ENCODE measurements around the gene CABLES1.

CABLES1 gene

DNA sequence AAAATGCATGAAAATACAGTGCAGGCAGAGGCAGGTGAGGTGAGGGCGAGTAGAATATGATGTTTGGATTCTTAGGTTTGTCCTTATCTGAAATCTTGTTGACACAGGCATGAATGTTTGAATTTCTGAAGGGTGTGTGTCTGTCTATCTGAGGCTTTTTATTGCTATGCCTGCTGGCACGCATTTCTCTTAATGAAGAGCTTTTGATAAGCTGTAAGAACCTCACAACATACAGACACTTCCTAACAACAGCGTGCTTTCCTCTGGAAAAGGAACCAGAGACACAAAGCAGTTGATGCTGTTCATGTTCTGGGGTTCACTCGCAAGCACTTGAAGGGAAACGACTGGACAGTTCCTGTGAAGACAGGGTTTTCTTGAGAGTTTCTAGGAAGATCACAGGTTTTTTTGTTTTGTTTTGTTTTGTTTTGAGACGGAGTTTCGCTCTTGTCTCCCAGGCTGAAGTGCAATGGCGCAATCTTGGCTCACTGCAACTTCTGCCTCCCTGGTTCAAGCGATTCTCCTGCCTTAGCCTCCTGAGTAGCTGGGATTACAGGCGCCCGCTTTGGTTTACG, 33.3 kb upstream of the CABLES1 start:
- Histone ChIP-seq H3K4me1 (ENCODE audit: control insufficient read depth, insufficient read depth, low read depth, low read length) (peaks cover 8% of the 10 kb centered on the region), H2BK120ac (ENCODE audit: low read depth, low read length) (no peak overlapping the region), H3K9me3 (ENCODE audit: control insufficient read depth, low read length) (no peaks in the 10 kb centered on the region), H3K23ac (ENCODE audit: low read length in 2 of 2) (no peak overlapping the region), H3K36me3 (ENCODE audit: control insufficient read depth in 1 of 2, insufficient read depth in 2 of 2, low read depth in 1 of 2, low read length in 2 of 2) (no peaks in the 10 kb centered on the region), H2BK5ac (ENCODE audit: low read depth, low read length, poor library complexity, severe bottlenecking) (no peak overlapping the region), H3K27ac (ENCODE audit: low read length, poor library complexity, severe bottlenecking) (no peak overlapping the region), H2BK12ac (ENCODE audit: low read length in 2 of 2) (no peak overlapping the region), H3K4ac (ENCODE audit: low read depth in 1 of 2, low read length in 2 of 2) (no peak overlapping the region), H4K8ac (ENCODE audit: low read length) (no peak overlapping the region), H2BK15ac (ENCODE audit: low read depth, poor library complexity, severe bottlenecking) (no peak overlapping the region), H2AK5ac (ENCODE audit: low read length, severe bottlenecking) (no peak overlapping the region), H2AFZ (ENCODE audit: low read depth, low read length) (no peak overlapping the region), H3K18ac (ENCODE audit: low read depth in 1 of 2, low read length in 2 of 2) (peak overlapping the region in 1 of 2 experiments; percentile 73), H3K79me1 (replicated peaks; ENCODE audit: low read length, poor library complexity, severe bottlenecking) (no peaks in the 10 kb centered on the region), H3K14ac (ENCODE audit: low read length in 2 of 2) (no peak overlapping the region), H3K4me3 (ENCODE audit: insufficient read depth in 1 of 2, low read depth in 1 of 2, low read length in 2 of 2) (no peak overlapping the region), H4K91ac (ENCODE audit: low read length) (no peak overlapping the region), H3K9ac (ENCODE audit: low read length) (no peak overlapping the region), H3K4me2 (ENCODE audit: low read length, poor library complexity, severe bottlenecking) (no peak overlapping the region), H3K27me3 (ENCODE audit: control insufficient read depth in 1 of 2, insufficient read depth in 1 of 2, low read length in 2 of 2) (peaks cover 0 to 8% of the 10 kb centered on the region in 2 experiments)
- WGBS, result 67% methylated on average over 11 of the region's 12 CpGs
- peak; percentile 72 for DNase-seq

DNA sequence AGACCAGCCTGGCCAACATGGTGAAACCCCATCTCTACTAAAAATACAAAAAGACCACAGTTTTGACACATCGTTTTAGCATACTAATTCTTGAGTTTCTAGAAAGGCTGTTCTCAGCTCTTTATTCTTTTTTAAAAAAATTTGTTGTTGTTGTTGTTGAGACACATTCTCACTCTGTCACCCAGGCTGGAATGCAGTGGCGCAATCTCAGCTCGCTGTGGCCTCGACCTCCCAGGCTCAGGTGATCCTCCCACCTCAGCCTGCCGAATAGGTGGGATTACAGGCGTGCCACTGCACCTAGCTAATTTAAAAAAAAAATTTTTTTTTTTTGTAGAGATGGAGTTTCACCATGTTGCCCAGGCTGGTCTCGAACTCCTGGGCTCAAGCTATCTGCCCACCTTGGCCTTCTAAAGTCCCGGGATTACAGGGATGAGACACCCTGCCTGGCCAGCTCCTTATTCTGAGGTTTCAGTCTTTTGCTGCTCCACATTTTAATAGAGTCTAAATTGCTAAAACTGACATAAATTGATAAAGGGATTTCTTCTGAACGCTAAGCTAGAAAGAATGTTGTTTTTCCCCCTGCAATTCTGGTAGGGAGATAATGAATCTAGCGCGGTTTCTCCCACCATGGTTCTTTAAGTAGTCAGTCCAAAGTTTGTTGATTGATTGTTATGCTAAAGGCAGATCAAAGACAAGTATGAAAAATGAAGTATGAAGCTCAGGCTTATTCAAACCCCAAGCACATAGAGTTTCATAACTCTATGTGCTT, 32.6 kb upstream of the CABLES1 start:
- H4K91ac ChIP-seq (ENCODE audit: low read length), result no peak overlapping the region

DNA sequence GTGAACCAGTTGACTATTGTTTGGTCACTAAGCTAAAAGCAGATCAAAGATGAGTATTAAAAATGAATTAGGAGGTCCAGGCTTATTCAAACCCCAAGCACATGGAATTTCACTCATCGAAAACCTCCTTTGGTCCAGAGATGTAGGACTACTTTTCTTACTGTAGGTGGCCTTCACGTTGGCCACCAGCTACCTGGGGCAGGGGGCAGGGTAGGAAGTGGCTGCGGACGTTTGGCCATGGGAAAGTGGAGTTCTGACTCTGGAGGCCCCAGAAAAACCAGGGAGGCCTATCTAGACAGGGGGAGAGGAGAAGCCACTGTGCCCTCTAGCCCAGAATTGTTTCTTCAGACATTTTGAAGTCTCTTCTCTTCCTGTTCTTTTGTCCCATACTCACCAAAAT, 31.8 kb upstream of the CABLES1 start:
- no peak overlapping the region for H3K14ac ChIP-seq (ENCODE audit: low read length in 2 of 2)
- no peaks in the 10 kb centered on the region for H3K36me3 ChIP-seq (ENCODE audit: control insufficient read depth in 1 of 2, insufficient read depth in 2 of 2, low read depth in 1 of 2, low read length in 2 of 2)
- H2AK5ac ChIP-seq (ENCODE audit: low read length, severe bottlenecking), result peak overlapping the region; percentile 7
- H3K27me3 ChIP-seq (ENCODE audit: control insufficient read depth in 1 of 2, insufficient read depth in 1 of 2, low read length in 2 of 2), result peaks cover 0 to 8% of the 10 kb centered on the region in 2 experiments
- DNase-seq, result no peak
- H3K4me1 ChIP-seq (ENCODE audit: control insufficient read depth, insufficient read depth, low read depth, low read length), result peaks cover 13% of the 10 kb centered on the region
- no peak overlapping the region for H3K4ac ChIP-seq (ENCODE audit: low read depth in 1 of 2, low read length in 2 of 2)
- no peaks in the 10 kb centered on the region for H3K79me1 ChIP-seq (replicated peaks; ENCODE audit: low read length, poor library complexity, severe bottlenecking)
- H3K18ac ChIP-seq (ENCODE audit: low read depth in 1 of 2, low read length in 2 of 2), result no peak overlapping the region
- no peak overlapping the region for H4K91ac ChIP-seq (ENCODE audit: low read length)
- H2BK5ac ChIP-seq (ENCODE audit: low read depth, low read length, poor library complexity, severe bottlenecking), result no peak overlapping the region
- no peak overlapping the region for H2AFZ ChIP-seq (ENCODE audit: low read depth, low read length)
- no peak overlapping the region for H4K8ac ChIP-seq (ENCODE audit: low read length)
- no peak overlapping the region for H3K4me2 ChIP-seq (ENCODE audit: low read length, poor library complexity, severe bottlenecking)
- no peak overlapping the region for H3K9ac ChIP-seq (ENCODE audit: low read length)
- H2BK15ac ChIP-seq (ENCODE audit: low read depth, poor library complexity, severe bottlenecking), result no peak overlapping the region
- H2BK12ac ChIP-seq (ENCODE audit: low read length in 2 of 2), result no peak overlapping the region
- no peaks in the 10 kb centered on the region for H3K9me3 ChIP-seq (ENCODE audit: control insufficient read depth, low read length)
- 88% methylated on average over 4 of the region's 4 CpGs for WGBS
- no peak overlapping the region for H3K23ac ChIP-seq (ENCODE audit: low read length in 2 of 2)
- no peak overlapping the region for H3K27ac ChIP-seq (ENCODE audit: low read length, poor library complexity, severe bottlenecking)
- H3K4me3 ChIP-seq (ENCODE audit: insufficient read depth in 1 of 2, low read depth in 1 of 2, low read length in 2 of 2), result no peak overlapping the region
- no peak overlapping the region for H2BK120ac ChIP-seq (ENCODE audit: low read depth, low read length)

More for the DNA sequence above, 32.6 kb upstream of the CABLES1 start:
- Histone ChIP-seq H2BK12ac (ENCODE audit: low read length in 2 of 2) (no peak overlapping the region), H3K14ac (ENCODE audit: low read length in 2 of 2) (no peak overlapping the region), H3K4ac (ENCODE audit: low read depth in 1 of 2, low read length in 2 of 2) (no peak overlapping the region), H2BK5ac (ENCODE audit: low read depth, low read length, poor library complexity, severe bottlenecking) (no peak overlapping the region), H3K27me3 (ENCODE audit: control insufficient read depth in 1 of 2, insufficient read depth in 1 of 2, low read length in 2 of 2) (peaks cover 0 to 8% of the 10 kb centered on the region in 2 experiments), H3K4me3 (ENCODE audit: insufficient read depth in 1 of 2, low read depth in 1 of 2, low read length in 2 of 2) (no peak overlapping the region), H3K36me3 (ENCODE audit: control insufficient read depth in 1 of 2, insufficient read depth in 2 of 2, low read depth in 1 of 2, low read length in 2 of 2) (no peaks in the 10 kb centered on the region), H3K9me3 (ENCODE audit: control insufficient read depth, low read length) (no peaks in the 10 kb centered on the region), H2BK120ac (ENCODE audit: low read depth, low read length) (no peak overlapping the region), H3K27ac (ENCODE audit: low read length, poor library complexity, severe bottlenecking) (no peak overlapping the region), H2BK15ac (ENCODE audit: low read depth, poor library complexity, severe bottlenecking) (no peak overlapping the region), H3K23ac (ENCODE audit: low read length in 2 of 2) (no peak overlapping the region), H3K4me1 (ENCODE audit: control insufficient read depth, insufficient read depth, low read depth, low read length) (peaks cover 11% of the 10 kb centered on the region), H3K18ac (ENCODE audit: low read depth in 1 of 2, low read length in 2 of 2) (no peak overlapping the region), H3K79me1 (replicated peaks; ENCODE audit: low read length, poor library complexity, severe bottlenecking) (no peaks in the 10 kb centered on the region), H3K4me2 (ENCODE audit: low read length, poor library complexity, severe bottlenecking) (no peak overlapping the region), H2AK5ac (ENCODE audit: low read length, severe bottlenecking) (no peak overlapping the region), H2AFZ (ENCODE audit: low read depth, low read length) (no peak overlapping the region), H3K9ac (ENCODE audit: low read length) (no peak overlapping the region), H4K8ac (ENCODE audit: low read length) (no peak overlapping the region)
- whole genome bisulfite sequencing, result 78% methylated on average over 10 of the region's 11 CpGs
- DNase-seq, result no peak

DNA sequence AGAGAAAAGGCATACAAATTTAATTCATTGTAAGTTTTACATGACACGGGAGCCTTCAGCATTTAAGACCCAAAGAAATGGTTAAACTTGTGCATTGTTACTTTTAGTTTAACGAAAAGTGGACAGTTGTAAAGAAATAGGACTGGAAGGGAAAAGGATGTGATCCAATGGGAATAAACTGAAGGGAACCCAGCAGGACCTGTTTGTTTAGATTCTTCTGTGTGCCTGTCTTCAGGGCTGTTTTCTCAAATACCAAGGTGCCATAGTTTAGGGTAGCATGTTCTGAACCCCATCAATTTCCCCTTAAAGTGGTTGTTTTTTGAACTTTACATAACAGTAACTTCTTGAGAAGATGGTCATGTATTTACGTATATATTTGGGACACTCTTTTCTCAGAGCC, 30.3 kb upstream of the CABLES1 start:
- no peak overlapping the region for H3K4ac ChIP-seq (ENCODE audit: low read depth in 1 of 2, low read length in 2 of 2)
- no peak overlapping the region for H2AK5ac ChIP-seq (ENCODE audit: low read length, severe bottlenecking)
- DNase-seq, result no peak
- no peak overlapping the region for H3K9ac ChIP-seq (ENCODE audit: low read length)
- no peak overlapping the region for H2BK12ac ChIP-seq (ENCODE audit: low read length in 2 of 2)
- H3K23ac ChIP-seq (ENCODE audit: low read length in 2 of 2), result no peak overlapping the region
- no peak overlapping the region for H3K4me3 ChIP-seq (ENCODE audit: insufficient read depth in 1 of 2, low read depth in 1 of 2, low read length in 2 of 2)
- H3K4me2 ChIP-seq (ENCODE audit: low read length, poor library complexity, severe bottlenecking), result no peak overlapping the region
- no peak overlapping the region for H3K14ac ChIP-seq (ENCODE audit: low read length in 2 of 2)
- no peaks in the 10 kb centered on the region for H3K79me1 ChIP-seq (replicated peaks; ENCODE audit: low read length, poor library complexity, severe bottlenecking)
- peaks cover 13% of the 10 kb centered on the region for H3K4me1 ChIP-seq (ENCODE audit: control insufficient read depth, insufficient read depth, low read depth, low read length)
- no peak overlapping the region for H2AFZ ChIP-seq (ENCODE audit: low read depth, low read length)
- no peaks in the 10 kb centered on the region for H3K36me3 ChIP-seq (ENCODE audit: control insufficient read depth in 1 of 2, insufficient read depth in 2 of 2, low read depth in 1 of 2, low read length in 2 of 2)
- H3K18ac ChIP-seq (ENCODE audit: low read depth in 1 of 2, low read length in 2 of 2), result peak overlapping the region in 1 of 2 experiments; percentile 61
- WGBS, result 85% methylated on average over 3 of the region's 3 CpGs
- no peak overlapping the region for H2BK15ac ChIP-seq (ENCODE audit: low read depth, poor library complexity, severe bottlenecking)
- no peak overlapping the region for H4K8ac ChIP-seq (ENCODE audit: low read length)
- H4K91ac ChIP-seq (ENCODE audit: low read length), result no peak overlapping the region
- H3K27ac ChIP-seq (ENCODE audit: low read length, poor library complexity, severe bottlenecking), result no peak overlapping the region
- H2BK120ac ChIP-seq (ENCODE audit: low read depth, low read length), result no peak overlapping the region
- H3K27me3 ChIP-seq (ENCODE audit: control insufficient read depth in 1 of 2, insufficient read depth in 1 of 2, low read length in 2 of 2), result peaks cover 0 to 8% of the 10 kb centered on the region in 2 experiments
- H2BK5ac ChIP-seq (ENCODE audit: low read depth, low read length, poor library complexity, severe bottlenecking), result no peak overlapping the region
- no peaks in the 10 kb centered on the region for H3K9me3 ChIP-seq (ENCODE audit: control insufficient read depth, low read length)

Measured in mesenchymal stem cell (in vitro differentiated cells and primary cell).